OCI-LY1 (cell line): ENCODE data around the gene DLGAP4.

Experiments
- H2AFZ ChIP-seq: fragments of 200-600 bp; sonication (generic), shearing (Covaris generic); 2 replicates; pipeline ENCODE4 v1.6.0; 2014; ENCODE audit warnings: antibody characterized with exemption, mild to moderate bottlenecking, low read length
- H3F3A ChIP-seq: fragments of 200-600 bp; sonication (generic), shearing (Covaris generic); 2 replicates; pipeline ENCODE4 v1.6.0; 2014; ENCODE audit warnings: mild to moderate bottlenecking, antibody characterized with exemption, low read length, moderate library complexity; ENCODE audit not compliant: insufficient read depth
- H3K27ac ChIP-seq: fragments of 200-600 bp; sonication (generic); 2 replicates; pipeline ENCODE4 v1.5.1; 2014; ENCODE audit warnings: low read length, mixed run types, mild to moderate bottlenecking, low read depth; ENCODE audit not compliant: poor library complexity, severe bottlenecking
- H3K27me3 ChIP-seq: fragments of 200-600 bp; sonication (generic); 2 replicates; pipeline ENCODE4 v1.6.0; 2014; ENCODE audit warnings: antibody characterized with exemption, mild to moderate bottlenecking, low read length, moderate library complexity; ENCODE audit not compliant: insufficient read depth
- H3K36me3 ChIP-seq: fragments of 200-600 bp; sonication (generic); 2 replicates; pipeline ENCODE4 v1.6.1; 2014; ENCODE audit warnings: mild to moderate bottlenecking, antibody characterized with exemption, low read length, moderate library complexity, mixed read lengths; ENCODE audit not compliant: insufficient read depth
- H3K4me1 ChIP-seq: fragments of 200-600 bp; sonication (generic); 2 replicates; pipeline ENCODE4 v1.5.1; 2014; ENCODE audit warnings: mild to moderate bottlenecking, low read length, moderate library complexity; ENCODE audit not compliant: insufficient read depth, severe bottlenecking
- H3K4me2 ChIP-seq: fragments of 200-600 bp; sonication (generic), shearing (Covaris generic); 2 replicates; pipeline ENCODE4 v1.6.1; 2014; ENCODE audit warnings: low read length
- H3K4me3 ChIP-seq: fragments of 200-600 bp; sonication (generic); 2 replicates; pipeline ENCODE4 v1.5.1; 2014; ENCODE audit warnings: low read length, low read depth, mild to moderate bottlenecking, mixed read lengths; ENCODE audit not compliant: poor library complexity, severe bottlenecking
- H3K79me2 ChIP-seq: fragments of 200-600 bp; shearing (Covaris generic); 2 replicates; pipeline ENCODE4 v1.6.1; 2016; ENCODE audit warnings: mixed run types, low read length, mixed read lengths; ENCODE audit not compliant: insufficient read depth
- H3K9ac ChIP-seq: fragments of 200-600 bp; sonication (generic), shearing (Covaris generic); 2 replicates; pipeline ENCODE4 v1.6.1; 2014; ENCODE audit warnings: mild to moderate bottlenecking, low read length, mixed read lengths
- H3K9me2 ChIP-seq: fragments of 200-600 bp; sonication (generic), shearing (Covaris generic); 2 replicates; pipeline ENCODE4 v1.6.1; 2014; ENCODE audit warnings: low read depth, mild to moderate bottlenecking, low read length, mixed read lengths
- H3K9me3 ChIP-seq: fragments of 200-600 bp; shearing (Covaris generic); 2 replicates; pipeline ENCODE4 v1.6.1; 2014; ENCODE audit warnings: low read length, mixed read lengths
- H4K20me1 ChIP-seq: fragments of 200-600 bp; sonication (generic), shearing (Covaris generic); 2 replicates; pipeline ENCODE4 v1.6.0; 2016; ENCODE audit warnings: mild to moderate bottlenecking, low read length; ENCODE audit not compliant: insufficient read depth
- EZH2 ChIP-seq: fragments of 200-600 bp; sonication (generic), shearing (Covaris generic); IDR thresholded peaks from 2 replicates; pipeline ENCODE4 v1.8.0; 2017; ENCODE audit warnings: borderline replicate concordance, mixed run types, mild to moderate bottlenecking, antibody characterized with exemption, low read length, moderate library complexity, mixed read lengths
- TF ChIP-seq, protein P1 (sequence below): fragments of 200-600 bp; sonication (generic), shearing (Covaris generic); IDR thresholded peaks from 2 replicates; pipeline ENCODE4 v1.5.1; 2017; ENCODE audit warnings: mild to moderate bottlenecking, antibody characterized with exemption, low read length, moderate library complexity, mixed read lengths

The DLGAP4 gene

DNA sequence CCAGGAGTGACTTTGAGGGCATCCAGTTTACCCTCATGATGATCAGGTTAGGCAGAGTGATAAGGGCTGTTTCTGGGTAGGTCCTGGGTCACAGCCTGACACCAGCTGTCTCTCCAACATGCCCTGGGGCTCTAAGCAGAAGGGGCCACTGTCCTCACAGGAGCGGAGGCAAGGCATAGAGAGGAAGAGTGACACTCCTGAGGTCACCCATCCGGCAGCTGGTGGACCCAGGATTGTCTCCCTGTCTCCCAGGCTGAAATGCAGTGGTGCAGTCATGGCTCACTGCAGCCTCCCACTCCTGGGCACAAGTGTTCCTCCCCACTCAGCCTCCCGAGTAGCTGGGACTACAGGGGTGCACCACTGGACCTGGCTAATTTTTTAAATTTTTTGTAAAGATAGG is 12.0 kb downstream of the DLGAP4 start:
- no peaks in the 10 kb centered on the region for H3K9me2 ChIP-seq
- no peak overlapping the region for H3K4me2 ChIP-seq
- TF ChIP-seq, protein P1, sequence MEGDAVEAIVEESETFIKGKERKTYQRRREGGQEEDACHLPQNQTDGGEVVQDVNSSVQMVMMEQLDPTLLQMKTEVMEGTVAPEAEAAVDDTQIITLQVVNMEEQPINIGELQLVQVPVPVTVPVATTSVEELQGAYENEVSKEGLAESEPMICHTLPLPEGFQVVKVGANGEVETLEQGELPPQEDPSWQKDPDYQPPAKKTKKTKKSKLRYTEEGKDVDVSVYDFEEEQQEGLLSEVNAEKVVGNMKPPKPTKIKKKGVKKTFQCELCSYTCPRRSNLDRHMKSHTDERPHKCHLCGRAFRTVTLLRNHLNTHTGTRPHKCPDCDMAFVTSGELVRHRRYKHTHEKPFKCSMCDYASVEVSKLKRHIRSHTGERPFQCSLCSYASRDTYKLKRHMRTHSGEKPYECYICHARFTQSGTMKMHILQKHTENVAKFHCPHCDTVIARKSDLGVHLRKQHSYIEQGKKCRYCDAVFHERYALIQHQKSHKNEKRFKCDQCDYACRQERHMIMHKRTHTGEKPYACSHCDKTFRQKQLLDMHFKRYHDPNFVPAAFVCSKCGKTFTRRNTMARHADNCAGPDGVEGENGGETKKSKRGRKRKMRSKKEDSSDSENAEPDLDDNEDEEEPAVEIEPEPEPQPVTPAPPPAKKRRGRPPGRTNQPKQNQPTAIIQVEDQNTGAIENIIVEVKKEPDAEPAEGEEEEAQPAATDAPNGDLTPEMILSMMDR = no peak
- no peak for TF ChIP-seq EZH2
- no peaks in the 10 kb centered on the region for H3F3A ChIP-seq
- no peaks in the 10 kb centered on the region for H4K20me1 ChIP-seq
- H3K79me2 ChIP-seq = no peaks in the 10 kb centered on the region
- no peaks in the 10 kb centered on the region for H3K9me3 ChIP-seq
- H3K27me3 ChIP-seq = no peaks in the 10 kb centered on the region
- no peaks in the 10 kb centered on the region for H3K4me1 ChIP-seq
- H3K36me3 ChIP-seq = no peaks in the 10 kb centered on the region
- H3K9ac ChIP-seq = no peak overlapping the region
- no peak overlapping the region for H3K27ac ChIP-seq
- no peak overlapping the region for H2AFZ ChIP-seq
- H3K4me3 ChIP-seq = no peak overlapping the region

DNA sequence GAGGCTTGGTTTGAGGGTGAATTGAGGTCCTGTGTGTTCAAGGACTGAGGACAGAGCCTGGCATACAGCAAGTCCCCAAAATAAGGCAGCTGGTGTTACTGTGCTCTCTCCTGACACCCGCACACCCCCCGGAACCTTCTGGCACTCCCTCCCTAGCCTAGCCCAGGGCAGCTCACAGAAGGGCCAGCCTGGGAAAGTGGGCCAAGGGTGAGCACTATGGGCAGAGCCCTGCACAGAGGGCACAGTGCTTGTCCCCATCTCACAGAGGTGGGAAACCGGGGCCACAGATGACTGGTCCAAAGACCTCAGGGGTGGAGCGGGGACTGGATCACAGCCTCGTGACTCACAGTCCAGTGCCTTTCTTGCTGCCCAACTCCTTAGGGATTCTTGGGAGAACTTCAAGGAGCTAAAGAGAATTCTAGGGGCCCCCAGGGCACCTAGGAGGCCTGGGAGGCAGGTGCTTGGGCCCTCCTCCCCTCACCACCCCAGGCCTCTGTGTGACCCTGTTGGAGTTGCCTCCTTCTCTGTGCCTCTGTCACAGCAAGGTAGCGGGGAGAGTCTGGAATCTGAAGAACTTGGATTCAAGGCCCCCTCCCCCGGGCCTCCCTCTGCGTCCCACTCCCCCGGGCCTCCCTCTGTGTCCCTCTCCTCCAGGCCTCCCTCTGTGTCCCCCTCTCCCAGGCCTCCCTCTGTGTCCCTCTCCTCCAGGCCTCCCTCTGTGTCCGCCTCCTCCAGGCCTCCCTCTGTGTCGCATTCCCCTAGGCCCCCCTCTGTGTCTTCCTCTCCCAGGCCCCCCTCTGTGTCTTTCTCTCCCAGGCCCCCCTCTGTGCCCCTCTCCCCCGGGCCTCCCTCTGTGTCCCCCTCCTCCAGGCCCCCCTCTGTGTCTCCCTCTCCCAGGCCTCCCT is 13.5 kb downstream of the DLGAP4 start:
- Histone ChIP-seq H3K36me3 (no peaks in the 10 kb centered on the region), H3K9me2 (no peaks in the 10 kb centered on the region), H3K27ac (no peak overlapping the region), H3F3A (no peaks in the 10 kb centered on the region), H3K4me2 (no peak overlapping the region), H3K9me3 (no peaks in the 10 kb centered on the region), H3K27me3 (no peaks in the 10 kb centered on the region), H3K79me2 (no peaks in the 10 kb centered on the region), H3K4me3 (no peak overlapping the region), H3K4me1 (no peaks in the 10 kb centered on the region), H3K9ac (no peak overlapping the region), H2AFZ (no peak overlapping the region), H4K20me1 (no peaks in the 10 kb centered on the region)
- no peak for TF ChIP-seq EZH2
- TF ChIP-seq, protein P1 = no peak

DNA sequence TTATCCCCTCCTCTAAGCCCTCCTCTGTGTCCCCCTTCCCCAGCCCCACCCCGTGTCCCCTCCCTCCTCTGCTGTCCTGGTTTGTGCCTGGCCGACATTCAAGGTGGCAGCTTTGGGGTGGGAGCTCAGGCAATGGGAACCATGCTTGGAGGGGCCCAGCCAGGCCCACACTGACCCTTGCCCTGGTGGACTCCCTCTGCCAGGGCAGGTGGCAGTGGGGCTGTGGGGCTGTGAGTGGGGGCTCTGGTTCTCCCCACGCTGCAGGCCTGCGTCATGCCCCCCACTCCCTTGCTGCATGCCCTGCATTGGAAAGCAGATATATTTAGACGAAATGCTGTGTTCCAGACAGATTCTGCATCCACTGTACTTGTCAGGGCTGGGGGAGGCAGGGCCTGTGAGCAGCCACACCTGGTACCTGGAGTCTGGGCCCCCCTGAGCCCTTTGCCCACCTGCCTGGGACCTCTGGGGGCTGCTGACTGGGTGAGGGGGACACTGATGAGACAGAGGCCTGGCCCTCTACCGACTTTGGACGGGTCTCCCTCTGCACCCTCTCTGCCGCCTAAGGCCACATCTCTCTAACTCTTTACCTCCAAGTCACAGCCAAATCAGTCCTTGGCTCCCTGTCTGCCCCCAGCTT is 14.2 kb downstream of the DLGAP4 start:
- Histone ChIP-seq H3K27me3 (no peaks in the 10 kb centered on the region; the same call in 1 of the 2 replicates), H3K4me1 (no peaks in the 10 kb centered on the region), H3K9me2 (no peaks in the 10 kb centered on the region), H3K9ac (no peak overlapping the region), H3K27ac (no peak overlapping the region), H2AFZ (no peak overlapping the region), H3K79me2 (no peaks in the 10 kb centered on the region), H3K4me3 (no peak overlapping the region), H3F3A (no peaks in the 10 kb centered on the region), H3K36me3 (no peaks in the 10 kb centered on the region), H3K4me2 (no peak overlapping the region), H3K9me3 (no peaks in the 10 kb centered on the region), H4K20me1 (no peaks in the 10 kb centered on the region)
- TF ChIP-seq, protein P1 = no peak
